Epithelial cell of proximal tubule (primary cell): ENCODE data around the gene FAN1. TPM values are rescaled to one million over a fixed set of nuclear protein-coding genes. Genes with fewer than 3 reads are reported as not detected.
"Not testable (repeated sequence)": the region's sequence is repeated elsewhere in the genome, so short reads cannot be mapped to it uniquely, and the experiment has no call there.

Experiments used
- DNase-seq: peaks from one replicate; pipeline ENCODE4 v3.0.0-alpha.2; 2011; ENCODE audit warnings: low read depth
- H3K4me3 ChIP-seq: 2 replicates; pipeline ENCODE4 v1.5.1; 2011; ENCODE audit warnings: low read depth, mild to moderate bottlenecking, low read length
- total RNA-seq: library from RNA; depleted of rRNA; stranded (reverse); fragments of >200 nt; gene quantifications from 2 replicates; pipeline ENCODE4 v1.2.3, GENCODE V29; 2015
- TF ChIP-seq, protein P1 (sequence below): conservative IDR thresholded peaks from 2 replicates; pipeline ENCODE4 v1.5.1; 2012; ENCODE audit warnings: low read depth, mild to moderate bottlenecking, low read length

Gene FAN1
- total RNA-seq, 1 donor from 2014 or later, result 9.1 TPM

DNA sequence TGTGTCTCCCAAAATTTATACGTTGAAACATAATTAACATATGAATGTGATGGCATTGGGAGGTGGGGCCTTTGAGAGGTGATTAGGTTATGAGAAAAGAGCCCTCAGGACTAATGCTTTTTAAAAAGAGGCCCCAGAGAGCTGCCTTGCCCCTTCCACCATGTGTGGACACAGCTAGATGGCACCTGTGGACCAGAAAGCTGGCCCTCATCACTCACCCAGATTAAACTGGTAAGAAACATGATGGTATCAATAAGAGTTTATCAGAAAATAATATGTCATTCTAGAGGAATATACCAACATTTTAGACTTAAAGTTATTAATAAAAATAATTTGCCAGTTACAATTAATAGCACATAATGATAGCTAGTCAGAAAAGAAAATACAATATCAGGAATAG lies 25.2 kb upstream of the FAN1 start:
- DNase-seq, result no peak
- TF ChIP-seq, protein P1, sequence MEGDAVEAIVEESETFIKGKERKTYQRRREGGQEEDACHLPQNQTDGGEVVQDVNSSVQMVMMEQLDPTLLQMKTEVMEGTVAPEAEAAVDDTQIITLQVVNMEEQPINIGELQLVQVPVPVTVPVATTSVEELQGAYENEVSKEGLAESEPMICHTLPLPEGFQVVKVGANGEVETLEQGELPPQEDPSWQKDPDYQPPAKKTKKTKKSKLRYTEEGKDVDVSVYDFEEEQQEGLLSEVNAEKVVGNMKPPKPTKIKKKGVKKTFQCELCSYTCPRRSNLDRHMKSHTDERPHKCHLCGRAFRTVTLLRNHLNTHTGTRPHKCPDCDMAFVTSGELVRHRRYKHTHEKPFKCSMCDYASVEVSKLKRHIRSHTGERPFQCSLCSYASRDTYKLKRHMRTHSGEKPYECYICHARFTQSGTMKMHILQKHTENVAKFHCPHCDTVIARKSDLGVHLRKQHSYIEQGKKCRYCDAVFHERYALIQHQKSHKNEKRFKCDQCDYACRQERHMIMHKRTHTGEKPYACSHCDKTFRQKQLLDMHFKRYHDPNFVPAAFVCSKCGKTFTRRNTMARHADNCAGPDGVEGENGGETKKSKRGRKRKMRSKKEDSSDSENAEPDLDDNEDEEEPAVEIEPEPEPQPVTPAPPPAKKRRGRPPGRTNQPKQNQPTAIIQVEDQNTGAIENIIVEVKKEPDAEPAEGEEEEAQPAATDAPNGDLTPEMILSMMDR, result no peak

DNA sequence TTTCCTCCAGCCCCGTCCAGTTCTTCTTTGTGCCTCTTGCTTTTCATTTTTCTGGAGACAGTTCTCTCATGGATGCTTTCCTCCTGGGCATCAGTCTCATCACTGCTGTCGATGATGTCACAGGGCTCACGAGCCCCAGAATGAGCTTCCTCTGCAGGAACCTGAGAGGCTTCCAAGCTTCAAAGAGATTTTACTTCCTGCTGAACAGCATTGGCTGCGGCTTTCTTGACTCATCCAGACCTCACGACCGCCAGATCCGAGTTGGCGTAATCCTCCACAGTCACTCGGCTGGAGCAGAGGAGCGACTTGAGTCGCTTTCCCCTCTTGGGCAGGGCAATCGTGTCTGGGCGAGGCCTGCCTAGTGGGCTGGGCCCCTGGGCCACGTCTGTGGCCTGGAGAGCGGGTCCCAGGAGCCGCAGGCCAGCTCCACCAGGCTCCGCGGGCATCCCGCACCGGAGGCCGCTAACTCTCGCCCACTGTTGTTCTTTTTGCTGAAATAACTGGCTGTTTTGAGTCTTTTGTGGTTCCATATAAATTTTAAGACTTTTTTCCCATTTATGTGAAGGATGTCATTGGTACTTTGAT lies 20.8 kb upstream of the FAN1 start:
- no peak overlapping the region for H3K4me3 ChIP-seq
- TF ChIP-seq, protein P1, result no peak
- DNase-seq, result no peak

More for the DNA sequence above, 25.2 kb upstream of the FAN1 start:
- no peak overlapping the region for H3K4me3 ChIP-seq

DNA sequence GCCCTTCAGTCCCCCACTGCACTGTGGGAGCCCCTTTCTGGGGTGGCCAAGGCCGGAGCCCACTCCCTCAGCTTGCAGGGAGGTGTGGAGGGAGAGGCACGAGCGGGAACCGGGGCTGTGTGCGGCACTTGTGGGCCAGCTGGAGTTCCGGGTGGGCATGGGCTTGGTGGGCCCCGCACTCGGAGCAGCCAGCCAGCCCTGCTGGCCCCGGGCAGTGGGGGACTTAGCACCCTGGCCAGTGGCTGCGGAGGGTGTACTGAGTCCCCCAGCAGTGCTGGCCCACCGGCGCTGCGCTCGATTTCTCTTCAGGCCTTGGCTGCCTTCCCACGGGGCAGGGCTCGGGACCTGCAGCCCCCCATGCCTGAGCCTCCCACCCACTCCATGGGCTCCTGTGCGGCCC lies 20.0 kb upstream of the FAN1 start:
- not testable (repeated sequence) for H3K4me3 ChIP-seq, DNase-seq

DNA sequence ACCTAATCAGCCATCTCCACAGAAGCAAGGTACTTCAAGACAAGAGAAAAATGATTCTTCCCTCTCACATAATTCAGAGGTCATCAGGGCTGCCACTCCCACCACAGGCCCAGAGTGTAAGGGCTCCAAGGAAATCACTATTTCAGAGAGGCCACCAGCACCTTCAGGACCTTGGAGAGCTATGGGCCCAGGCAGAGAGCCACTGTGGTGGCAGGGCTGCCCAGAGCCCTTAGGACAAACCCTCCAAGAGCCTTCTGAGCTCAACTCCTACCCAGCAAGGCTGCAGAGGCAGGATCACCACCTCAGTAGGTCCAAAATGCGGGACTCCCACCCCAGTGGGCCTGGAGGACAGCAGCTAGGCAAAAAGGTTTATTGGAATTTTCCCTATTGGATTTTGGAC lies 17.9 kb upstream of the FAN1 start:
- TF ChIP-seq, protein P1, result no peak
- no peak overlapping the region for H3K4me3 ChIP-seq
- no peak for DNase-seq

DNA sequence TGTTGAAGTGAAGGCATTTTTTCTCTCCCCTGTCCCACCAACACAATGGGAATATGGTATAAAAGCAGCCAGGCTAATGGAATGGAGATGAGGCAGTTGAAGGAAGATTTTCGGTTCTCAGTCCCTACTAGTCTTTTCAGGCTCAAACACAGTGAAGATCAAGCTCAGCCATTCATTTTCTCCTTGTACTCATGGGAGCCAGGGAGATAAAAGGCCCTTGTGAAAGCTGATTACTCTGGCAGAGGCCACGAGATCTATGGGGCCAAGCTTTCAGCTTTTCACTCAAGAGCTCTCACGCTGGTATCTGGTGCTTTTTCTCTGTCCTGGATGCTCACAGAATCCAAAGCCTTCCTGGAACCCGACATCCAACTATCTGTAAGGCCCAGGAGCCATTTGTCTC lies 14.5 kb upstream of the FAN1 start:
- no peak for DNase-seq
- TF ChIP-seq, protein P1, result no peak
- H3K4me3 ChIP-seq, result no peak overlapping the region

DNA sequence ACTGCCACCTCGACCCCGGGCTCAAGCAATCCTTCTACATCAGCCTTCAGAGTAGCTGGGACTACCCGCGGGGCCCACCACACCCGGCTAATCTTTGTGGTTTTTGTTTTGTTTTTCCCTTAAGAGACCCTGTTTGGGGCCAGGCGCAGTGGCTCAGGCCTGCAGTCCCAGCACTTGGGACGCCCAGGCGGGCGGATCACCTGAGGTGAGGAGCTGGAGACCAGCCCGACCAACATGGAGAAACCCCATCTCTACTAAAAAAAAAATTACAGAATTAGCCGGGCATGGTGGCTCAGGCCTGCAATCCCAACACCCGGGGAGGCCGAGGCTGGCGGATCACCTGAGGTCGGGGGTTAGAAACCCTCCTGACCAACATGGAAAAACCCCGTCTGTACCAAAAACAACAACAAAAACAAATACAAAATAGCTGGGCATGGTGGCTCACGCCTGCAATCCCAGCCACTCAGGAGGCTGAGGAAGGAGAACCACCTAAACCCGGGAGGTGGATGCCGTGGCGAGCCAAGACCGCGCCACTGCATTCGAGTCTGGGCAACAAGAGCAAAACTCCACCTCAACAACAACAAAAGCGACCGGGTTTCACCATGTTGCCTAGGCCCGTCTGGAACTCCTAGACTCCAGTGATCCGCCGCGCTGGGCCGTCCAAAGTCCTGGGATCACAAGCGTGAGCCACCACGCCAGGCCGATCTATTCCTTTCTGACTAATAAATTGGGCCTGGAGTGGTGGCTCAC lies 8.1 kb upstream of the FAN1 start:
- TF ChIP-seq, protein P1, result no peak
- no peak overlapping the region for H3K4me3 ChIP-seq
- no peak for DNase-seq

DNA sequence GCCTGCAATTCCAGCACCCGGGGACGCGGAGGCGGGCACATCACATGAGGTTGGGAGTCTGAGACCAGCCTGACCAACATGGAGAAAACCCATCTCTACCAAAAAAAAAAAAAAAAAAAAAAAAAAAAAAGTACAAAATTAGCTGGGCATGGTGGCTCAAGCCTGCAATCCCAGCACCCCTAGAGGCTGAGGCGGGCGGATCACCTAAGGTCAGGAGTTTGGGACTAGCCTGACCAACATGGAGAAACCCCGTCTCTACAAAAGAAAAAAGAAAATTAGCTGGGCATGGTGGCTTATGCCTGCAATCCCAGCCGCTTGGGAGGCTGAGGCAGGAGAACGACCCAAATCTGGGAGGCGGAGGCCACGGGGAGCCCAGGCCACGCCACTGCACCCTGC lies 7.5 kb upstream of the FAN1 start:
- no peak for DNase-seq
- TF ChIP-seq, protein P1, result no peak
- no peak overlapping the region for H3K4me3 ChIP-seq
